HCT116 (cell line): Measurements from ENCODE around the gene PKD2L1. TPM values are rescaled to one million over a fixed set of nuclear protein-coding genes. Genes with fewer than 3 reads are reported as not detected.
"Not testable (repeated sequence)": the region's sequence is repeated elsewhere in the genome, so short reads cannot be mapped to it uniquely, and the experiment has no call there.

Experiments
- ATAC-seq: fragments of 200-7000 bp; cut with Tn5 transposase; 2 replicates; pipeline ENCODE4 v1.9.1; 2020; ENCODE audit warnings: mild to moderate bottlenecking, moderate library complexity
- BruUV-seq: library from RNA; stranded (reverse); fragments of 400-500 nt; replicated peaks from 2 replicates; lab custom pipeline; 2021; lab: Mats Ljungman, UMichigan
- CTCF ChIA-PET: fragments of 300-600 bp; sonication (Branson Sonifier 250); formaldehyde crosslinking; loops from one replicate; lab custom pipeline; 2021; ENCODE audit warnings: antibody characterized with exemption; lab: Charles Lee
- POLR2A ChIA-PET: fragments of 300-600, 350-600 bp; sonication (Branson Sonifier 250); formaldehyde crosslinking; loops from one replicate; lab custom pipeline; 2021; ENCODE audit warnings: antibody characterized with exemption; lab: Charles Lee
- RAD21 ChIA-PET, 2 experiments: fragments of 300-600 bp; sonication (Branson Sonifier 250); formaldehyde crosslinking; loops; one replicate each; lab custom pipeline; 2023; ENCODE audit warnings: low total read pairs in 2 of 2; ENCODE audit not compliant: uncharacterized antibody in 2 of 2, unreplicated experiment in 2 of 2, low non-redundant PET in 1 of 2; lab: Charles Lee
- DNase-seq: peaks from one replicate; pipeline ENCODE4 v3.0.0-alpha.2; 2010; ENCODE audit warnings: low read depth, low spot score
- H2AFZ ChIP-seq: fragments of 200-600 bp; shearing (Covaris generic), sonication (generic); 2 replicates; pipeline ENCODE4 v1.6.1; 2017; ENCODE audit warnings: low read depth, mixed run types, mixed read lengths, antibody characterized with exemption, low read length; ENCODE audit not compliant: poor library complexity, severe bottlenecking
- H3K27ac ChIP-seq: 2 replicates; pipeline ENCODE4 v1.5.1; 2012; ENCODE audit warnings: low read depth, low read length
- H3K27me3 ChIP-seq: fragments of 200-600 bp; sonication (generic); 2 replicates; pipeline ENCODE4 v1.6.1; 2016; ENCODE audit warnings: mixed run types, low read length, mixed read lengths; ENCODE audit not compliant: insufficient read depth
- H3K36me3 ChIP-seq, 2 experiments: fragments of 200-500 bp in 1 of 2; fragments of 200-600 bp in 1 of 2; sonication (Bioruptor generic) in 1 of 2; sonication (generic) in 1 of 2; 2 replicates each; pipeline versions ENCODE4 v1.5.1 to v1.6.1; 2014 to 2016; ENCODE audit warnings: low read length in 2 of 2, inconsistent platforms in 1 of 2, mixed read lengths in 1 of 2, mixed run types in 1 of 2; ENCODE audit not compliant: insufficient read depth in 2 of 2, control insufficient read depth in 1 of 2
- H3K4me1 ChIP-seq, 2 experiments: fragments of 200-600 bp in 1 of 2; sonication (generic) in 1 of 2; 2 replicates each; pipeline versions ENCODE4 v1.5.1 to v1.6.1; 2012 to 2017; ENCODE audit warnings: low read length in 2 of 2, inconsistent platforms in 1 of 2, mild to moderate bottlenecking in 1 of 2, mixed read lengths in 1 of 2, mixed run types in 1 of 2, moderate library complexity in 1 of 2; ENCODE audit not compliant: insufficient read depth in 2 of 2, control insufficient read depth in 1 of 2
- H3K4me2 ChIP-seq: fragments of 200-600 bp; sonication (generic); 2 replicates; pipeline ENCODE4 v1.6.1; 2017; ENCODE audit warnings: mixed run types, low read length, mixed read lengths
- H3K4me3 ChIP-seq, 2 experiments: fragments of 200-600 bp in 1 of 2; sonication (generic) in 1 of 2; replicated peaks in 1 of 2; 2 replicates each; pipeline ENCODE4 v1.5.1; 2011 to 2016; ENCODE audit warnings: low read length in 2 of 2, control low read depth in 1 of 2, low read depth in 1 of 2, mild to moderate bottlenecking in 1 of 2, mixed read lengths in 1 of 2, mixed run types in 1 of 2
- H3K79me2 ChIP-seq: fragments of 200-600 bp; sonication (generic); 2 replicates; pipeline ENCODE4 v1.6.1; 2017; ENCODE audit warnings: mild to moderate bottlenecking, mixed run types, low read length, moderate library complexity, mixed read lengths; ENCODE audit not compliant: insufficient read depth
- H3K9ac ChIP-seq: fragments of 200-600 bp; sonication (generic); 2 replicates; pipeline ENCODE4 v1.6.1; 2016; ENCODE audit warnings: low read length, mixed read lengths
- H3K9me2 ChIP-seq: fragments of 200-600 bp; sonication (generic), shearing (Covaris generic); 2 replicates; pipeline ENCODE4 v1.6.1; 2017; ENCODE audit warnings: mixed run types, mild to moderate bottlenecking, moderate library complexity; ENCODE audit not compliant: insufficient read depth
- H3K9me3 ChIP-seq, 2 experiments: fragments of 200-500 bp in 1 of 2; fragments of 200-600 bp in 1 of 2; sonication (Bioruptor generic) in 1 of 2; sonication (generic) in 1 of 2; 2 replicates each; pipeline ENCODE4 v1.6.1; 2014 to 2017; ENCODE audit warnings: low read length in 2 of 2, mixed read lengths in 2 of 2, inconsistent platforms in 1 of 2, low read depth in 1 of 2, mild to moderate bottlenecking in 1 of 2, mixed run types in 1 of 2, moderate library complexity in 1 of 2; ENCODE audit not compliant: control insufficient read depth in 1 of 2, insufficient read depth in 1 of 2
- H4K20me1 ChIP-seq: fragments of 200-600 bp; sonication (generic), shearing (Covaris generic); 2 replicates; pipeline ENCODE4 v1.6.1; 2017; ENCODE audit warnings: mixed run types, mild to moderate bottlenecking, moderate library complexity; ENCODE audit not compliant: insufficient read depth
- ATF3 ChIP-seq: IDR thresholded peaks from 2 replicates; pipeline ENCODE4 v1.6.1; 2012
- CBX3 ChIP-seq: IDR thresholded peaks from 2 replicates; pipeline ENCODE4 v1.6.1; 2012; ENCODE audit warnings: low read depth
- CEBPB ChIP-seq: IDR thresholded peaks from 2 replicates; pipeline ENCODE4 v1.6.1; 2012; ENCODE audit warnings: low read depth
- FOSL1 ChIP-seq: IDR thresholded peaks from 2 replicates; pipeline ENCODE4 v1.6.1; 2012; ENCODE audit warnings: low read depth
- POLR2A ChIP-seq: IDR thresholded peaks from 2 replicates; pipeline ENCODE4 v1.7.0; 2011; ENCODE audit warnings: borderline replicate concordance; ENCODE audit not compliant: insufficient read depth, insufficient read length; ENCODE audit errors: extremely low read depth
- POLR2AphosphoS5 ChIP-seq: IDR thresholded peaks from 2 replicates; pipeline ENCODE4 v1.6.1; 2011; ENCODE audit warnings: mild to moderate bottlenecking, low read depth, low read length, moderate library complexity
- REST ChIP-seq: IDR thresholded peaks from 2 replicates; pipeline ENCODE4 v1.6.1; 2012; ENCODE audit warnings: low read depth
- SP1 ChIP-seq: IDR thresholded peaks from 2 replicates; pipeline ENCODE4 v1.6.1; 2012; ENCODE audit warnings: low read depth
- SRF ChIP-seq: IDR thresholded peaks from 2 replicates; pipeline ENCODE4 v1.6.1; 2012; ENCODE audit warnings: low read depth
- ZNF274 ChIP-seq: fragments of 200-500 bp; sonication (Bioruptor generic); IDR thresholded peaks from 2 replicates; pipeline ENCODE4 v1.6.1; 2014; ENCODE audit warnings: mild to moderate bottlenecking, low read depth, low read length, inconsistent platforms
- intact Hi-C: fragments of 100-400 bp; cut with micrococcal nuclease; formaldehyde crosslinking; loops from 2 replicates; pipeline ENCODE4 v1.10.0; 2022
- total RNA-seq: library from RNA; stranded (reverse); gene quantifications from one replicate; pipeline ENCODE4 v1.2.1, GENCODE V29; 2021; ENCODE audit not compliant: unreplicated experiment
- TF ChIP-seq, protein P1 (sequence below), 3 experiments: fragments of 200-600 bp in 1 of 3; sonication (generic) in 1 of 3; IDR thresholded peaks in 2 of 3; conservative IDR thresholded peaks in 1 of 3; 2 replicates each; pipeline ENCODE4 v1.5.1; 2012 to 2017; ENCODE audit warnings: low read depth in 2 of 3, low read length in 2 of 3, antibody characterized with exemption in 1 of 3, borderline replicate concordance in 1 of 3, control low read depth in 1 of 3, mild to moderate bottlenecking in 1 of 3, mixed read lengths in 1 of 3, mixed run types in 1 of 3, moderate library complexity in 1 of 3; ENCODE audit not compliant: insufficient read depth in 1 of 3
- TF ChIP-seq, protein P2 (sequence below): IDR thresholded peaks from 2 replicates; pipeline ENCODE4 v1.6.1; 2012

Gene PKD2L1
- total RNA-seq, 1 experiment from 2014 or later: 0.17 TPM

DNA sequence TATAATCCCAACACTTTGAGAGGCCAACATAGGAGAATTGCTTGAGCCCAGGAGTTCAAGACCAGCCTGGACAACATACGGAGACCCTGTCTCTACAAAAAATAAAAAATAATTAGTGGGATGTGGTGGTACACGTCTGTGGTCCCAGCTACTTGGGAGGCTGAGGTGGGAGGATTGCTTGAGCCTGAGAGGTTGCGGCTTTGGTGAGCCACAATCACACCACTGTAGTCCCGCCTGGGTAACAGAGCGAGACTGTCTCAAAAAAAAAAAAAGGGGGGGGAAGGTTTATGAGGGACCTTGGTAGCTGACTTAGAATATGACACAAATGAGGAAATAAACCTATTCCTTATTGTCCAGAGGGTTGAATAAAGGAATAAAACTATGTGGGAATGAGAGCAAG, 47.8 kb upstream of the PKD2L1 start:
- H3K79me2 ChIP-seq: peaks cover 17% of the 10 kb centered on the region
- no peaks in the 10 kb centered on the region for H4K20me1 ChIP-seq
- no peak overlapping the region for H3K4me3 ChIP-seq
- no peak overlapping the region for H3K4me2 ChIP-seq
- no peaks in the 10 kb centered on the region for H3K9me3 ChIP-seq
- no peaks in the 10 kb centered on the region for H3K27me3 ChIP-seq
- H3K36me3 ChIP-seq: peaks cover 10 to 11% of the 10 kb centered on the region in 2 experiments; a peak in 1 of 4 replicates
- no peak overlapping the region for H3K9ac ChIP-seq
- H2AFZ ChIP-seq: no peak overlapping the region
- H3K4me1 ChIP-seq: peaks cover 32 to 42% of the 10 kb centered on the region in 2 experiments
- ATAC-seq: no peak
- DNase-seq: no peak
- POLR2A ChIA-PET: interaction anchor here (1.3 kb wide), 1 partner anchor 31 kb away, joined by 8 read pairs; the partner anchor contains the start of gene SCD
- no peaks in the 10 kb centered on the region for H3K9me2 ChIP-seq
- intact Hi-C loops: no loop called here
- RAD21 ChIA-PET: no interaction called here
- CTCF ChIA-PET: no interaction called here
- peak overlapping the region; percentile 41; the same call in 1 of the 2 replicates for H3K27ac ChIP-seq
- TF ChIP-seq REST (no peak), POLR2A (no peak), ATF3 (no peak), POLR2AphosphoS5 (no peak; the same call in 1 of the 2 replicates), FOSL1 (no peak), ZNF274 (no peak), CEBPB (no peak), SRF (no peak), CBX3 (no peak), SP1 (no peak)
- TF ChIP-seq, protein P1, sequence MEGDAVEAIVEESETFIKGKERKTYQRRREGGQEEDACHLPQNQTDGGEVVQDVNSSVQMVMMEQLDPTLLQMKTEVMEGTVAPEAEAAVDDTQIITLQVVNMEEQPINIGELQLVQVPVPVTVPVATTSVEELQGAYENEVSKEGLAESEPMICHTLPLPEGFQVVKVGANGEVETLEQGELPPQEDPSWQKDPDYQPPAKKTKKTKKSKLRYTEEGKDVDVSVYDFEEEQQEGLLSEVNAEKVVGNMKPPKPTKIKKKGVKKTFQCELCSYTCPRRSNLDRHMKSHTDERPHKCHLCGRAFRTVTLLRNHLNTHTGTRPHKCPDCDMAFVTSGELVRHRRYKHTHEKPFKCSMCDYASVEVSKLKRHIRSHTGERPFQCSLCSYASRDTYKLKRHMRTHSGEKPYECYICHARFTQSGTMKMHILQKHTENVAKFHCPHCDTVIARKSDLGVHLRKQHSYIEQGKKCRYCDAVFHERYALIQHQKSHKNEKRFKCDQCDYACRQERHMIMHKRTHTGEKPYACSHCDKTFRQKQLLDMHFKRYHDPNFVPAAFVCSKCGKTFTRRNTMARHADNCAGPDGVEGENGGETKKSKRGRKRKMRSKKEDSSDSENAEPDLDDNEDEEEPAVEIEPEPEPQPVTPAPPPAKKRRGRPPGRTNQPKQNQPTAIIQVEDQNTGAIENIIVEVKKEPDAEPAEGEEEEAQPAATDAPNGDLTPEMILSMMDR (IDR thresholded peaks at IDR 0.05 in 2 of 3, conservative IDR thresholded peaks at IDR 0.05 in 1 of 3; ENCODE audit: borderline replicate concordance in 1 of 3, insufficient read depth in 1 of 3, low read depth in 2 of 3, low read length in 2 of 3): no peak
- TF ChIP-seq, protein P2, sequence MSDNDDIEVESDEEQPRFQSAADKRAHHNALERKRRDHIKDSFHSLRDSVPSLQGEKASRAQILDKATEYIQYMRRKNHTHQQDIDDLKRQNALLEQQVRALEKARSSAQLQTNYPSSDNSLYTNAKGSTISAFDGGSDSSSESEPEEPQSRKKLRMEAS: no peak
- TF ChIP-seq, all 23 proteins: peak for 0
- no TSS peak for BruUV-seq

DNA sequence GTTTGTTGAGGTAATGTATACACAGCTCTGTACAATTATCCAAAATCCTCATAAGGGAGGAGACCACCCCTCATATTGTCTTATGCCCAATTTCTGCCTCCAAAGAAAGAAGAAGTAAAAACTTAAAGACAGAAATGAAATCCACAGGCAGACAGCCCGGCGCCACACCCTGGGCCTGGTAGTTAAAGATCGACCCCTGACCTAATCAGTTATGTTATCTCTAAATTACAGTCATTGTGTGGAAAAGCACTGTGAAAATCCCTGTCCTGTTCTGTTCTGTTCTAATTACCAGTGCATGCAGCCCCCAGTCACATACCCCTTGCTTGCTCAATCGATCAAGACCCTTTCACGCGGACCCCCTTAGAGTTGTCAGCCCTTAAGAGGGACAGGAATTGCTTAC, 46.6 kb upstream of the PKD2L1 start:
- H3K36me3 ChIP-seq, H3K4me3 ChIP-seq, H3K9me2 ChIP-seq, ATAC-seq, CTCF ChIA-PET, H2AFZ ChIP-seq, H3K27me3 ChIP-seq, H3K9me3 ChIP-seq, BruUV-seq, RAD21 ChIA-PET, intact Hi-C loops, H3K9ac ChIP-seq, H4K20me1 ChIP-seq, POLR2A ChIA-PET, DNase-seq: not testable (repeated sequence)
- Histone ChIP-seq H3K79me2 (peaks cover 17% of the 10 kb centered on the region), H3K4me1 (peaks cover 44 to 54% of the 10 kb centered on the region in 2 experiments), H3K4me2 (peak overlapping the region; percentile 19; the same call in 1 of the 2 replicates), H3K27ac (peak overlapping the region; percentile 41)
